ENCODE measurements around the gene ALOX15B. TPM values are rescaled to one million over a fixed set of nuclear protein-coding genes. Genes with fewer than 3 reads are reported as not detected.
A peak's percentile ranks its signal among the peaks of the same experiment; 100 is the strongest.

The ALOX15B gene
- total and polyA plus RNA-seq, 2 of the 13 experiments (the other 11 are each of a cell fraction or from before 2014, with no cell fraction given): not detected

DNA sequence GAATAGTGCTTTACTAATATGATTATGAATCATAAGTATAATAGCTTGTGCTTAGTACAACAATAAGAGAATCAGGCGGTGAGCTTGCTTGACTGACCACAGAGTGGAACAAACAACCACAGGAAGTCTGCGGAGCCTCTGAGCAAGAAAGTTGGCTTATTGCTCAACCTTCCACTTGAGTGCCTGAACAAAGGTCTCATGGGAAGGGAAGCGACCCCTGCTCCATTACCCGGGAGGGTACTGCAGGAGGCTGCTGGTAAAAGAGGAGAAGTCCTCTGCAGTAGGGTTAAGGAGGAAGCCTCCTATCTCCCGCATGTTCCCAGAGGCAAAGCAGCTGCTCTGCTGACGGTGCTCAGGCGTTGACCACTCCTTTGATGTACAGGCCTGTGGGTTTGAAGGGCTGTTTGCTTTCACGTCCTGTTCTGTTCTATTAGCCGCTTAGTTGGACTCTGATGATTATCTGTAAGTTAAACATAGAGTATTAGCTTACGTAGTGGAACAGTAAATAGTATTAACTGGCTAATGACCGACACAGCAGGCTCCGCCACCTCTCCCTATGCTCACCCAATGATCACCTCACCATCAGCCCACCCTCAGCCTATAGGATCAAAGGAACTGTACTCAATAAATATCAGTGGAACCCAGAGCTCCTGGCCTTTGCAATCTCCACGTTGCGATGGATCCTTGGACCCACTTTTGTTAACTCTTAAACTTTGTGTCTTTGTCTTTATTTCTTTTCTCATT, 17.5 kb downstream of the ALOX15B start (continued):
- TF ChIP-seq, protein P1, sequence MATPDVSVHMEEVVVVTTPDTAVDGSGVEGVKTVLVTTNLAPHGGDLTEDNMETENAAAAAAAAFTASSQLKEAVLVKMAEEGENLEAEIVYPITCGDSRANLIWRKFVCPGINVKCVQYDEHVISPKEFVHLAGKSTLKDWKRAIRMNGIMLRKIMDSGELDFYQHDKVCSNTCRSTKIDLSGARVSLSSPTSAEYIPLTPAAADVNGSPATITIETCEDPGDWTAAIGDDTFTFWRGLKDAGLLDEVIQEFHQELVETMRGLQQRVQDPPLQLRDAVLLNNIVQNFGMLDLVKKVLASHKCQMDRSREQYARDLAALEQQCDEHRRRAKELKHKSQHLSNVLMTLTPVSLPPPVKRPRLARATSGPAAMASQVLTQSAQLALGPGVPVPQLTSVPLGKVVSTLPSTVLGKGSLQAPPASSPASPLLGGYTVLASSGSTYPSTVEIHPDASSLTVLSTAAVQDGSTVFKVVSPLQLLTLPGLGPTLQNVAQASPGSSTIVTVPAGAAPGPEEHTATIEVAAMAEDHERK (CRISPR knock-in tag; IDR thresholded peaks at IDR 0.05; ENCODE audit: low read depth): no peak
- TF ChIP-seq POGZ (CRISPR knock-in tag; IDR thresholded peaks at IDR 0.05): 0 out of 2 replicates have a peak, but pooled peaks have one; percentile 27
- peak; percentile 72 for TF ChIP-seq NFYB (CRISPR knock-in tag; IDR thresholded peaks at IDR 0.05)
- peak; percentile 30; the same call in 1 of the 2 replicates for TF ChIP-seq NFATC3 (CRISPR knock-in tag; IDR thresholded peaks at IDR 0.05)
- no peak for TF ChIP-seq ZSCAN20 (CRISPR knock-in tag; IDR thresholded peaks at IDR 0.05; ENCODE audit: borderline replicate concordance)
- peak; percentile 90 for TF ChIP-seq POLR2G (IDR thresholded peaks at IDR 0.05; ENCODE audit: low read depth, low read length)
- no peak for TF ChIP-seq CBX1 (IDR thresholded peaks at IDR 0.05; ENCODE audit: low read depth)
- peak; percentile 98 for TF ChIP-seq TBX2 (CRISPR knock-in tag; IDR thresholded peaks at IDR 0.05; ENCODE audit: borderline replicate concordance)
- 0 out of 2 replicates have a peak, but pooled peaks have one; percentile 30 for TF ChIP-seq ZNF20 (CRISPR knock-in tag; IDR thresholded peaks at IDR 0.05)
- peak; percentile 95 for TF ChIP-seq CEBPG (CRISPR knock-in tag; IDR thresholded peaks at IDR 0.05)
- peak; percentile 55 for TF ChIP-seq ASH2L (IDR thresholded peaks at IDR 0.05; ENCODE audit: insufficient read length, low read depth, low read length)
- TF ChIP-seq NR2F6 (IDR thresholded peaks at IDR 0.05): peak; percentile 85
- peak; percentile 57 for TF ChIP-seq NR2F6 (CRISPR knock-in tag; IDR thresholded peaks at IDR 0.05)
- no peak for TF ChIP-seq FOXC1 (CRISPR knock-in tag; IDR thresholded peaks at IDR 0.05; ENCODE audit: borderline replicate concordance)
- TF ChIP-seq NPAS2 (CRISPR knock-in tag; IDR thresholded peaks at IDR 0.05; ENCODE audit: borderline replicate concordance): no peak
- TF ChIP-seq ZNF543 (CRISPR knock-in tag; IDR thresholded peaks at IDR 0.05): 0 out of 2 replicates have a peak, but pooled peaks have one; percentile 40
- peak; percentile 70; the same call in 1 of the 2 replicates for TF ChIP-seq ZNF747 (CRISPR knock-in tag; IDR thresholded peaks at IDR 0.05; ENCODE audit: borderline replicate concordance)
- TF ChIP-seq REPIN1 (CRISPR knock-in tag; IDR thresholded peaks at IDR 0.05; ENCODE audit: borderline replicate concordance, low read depth): peak; percentile 77
- TF ChIP-seq, protein P2, sequence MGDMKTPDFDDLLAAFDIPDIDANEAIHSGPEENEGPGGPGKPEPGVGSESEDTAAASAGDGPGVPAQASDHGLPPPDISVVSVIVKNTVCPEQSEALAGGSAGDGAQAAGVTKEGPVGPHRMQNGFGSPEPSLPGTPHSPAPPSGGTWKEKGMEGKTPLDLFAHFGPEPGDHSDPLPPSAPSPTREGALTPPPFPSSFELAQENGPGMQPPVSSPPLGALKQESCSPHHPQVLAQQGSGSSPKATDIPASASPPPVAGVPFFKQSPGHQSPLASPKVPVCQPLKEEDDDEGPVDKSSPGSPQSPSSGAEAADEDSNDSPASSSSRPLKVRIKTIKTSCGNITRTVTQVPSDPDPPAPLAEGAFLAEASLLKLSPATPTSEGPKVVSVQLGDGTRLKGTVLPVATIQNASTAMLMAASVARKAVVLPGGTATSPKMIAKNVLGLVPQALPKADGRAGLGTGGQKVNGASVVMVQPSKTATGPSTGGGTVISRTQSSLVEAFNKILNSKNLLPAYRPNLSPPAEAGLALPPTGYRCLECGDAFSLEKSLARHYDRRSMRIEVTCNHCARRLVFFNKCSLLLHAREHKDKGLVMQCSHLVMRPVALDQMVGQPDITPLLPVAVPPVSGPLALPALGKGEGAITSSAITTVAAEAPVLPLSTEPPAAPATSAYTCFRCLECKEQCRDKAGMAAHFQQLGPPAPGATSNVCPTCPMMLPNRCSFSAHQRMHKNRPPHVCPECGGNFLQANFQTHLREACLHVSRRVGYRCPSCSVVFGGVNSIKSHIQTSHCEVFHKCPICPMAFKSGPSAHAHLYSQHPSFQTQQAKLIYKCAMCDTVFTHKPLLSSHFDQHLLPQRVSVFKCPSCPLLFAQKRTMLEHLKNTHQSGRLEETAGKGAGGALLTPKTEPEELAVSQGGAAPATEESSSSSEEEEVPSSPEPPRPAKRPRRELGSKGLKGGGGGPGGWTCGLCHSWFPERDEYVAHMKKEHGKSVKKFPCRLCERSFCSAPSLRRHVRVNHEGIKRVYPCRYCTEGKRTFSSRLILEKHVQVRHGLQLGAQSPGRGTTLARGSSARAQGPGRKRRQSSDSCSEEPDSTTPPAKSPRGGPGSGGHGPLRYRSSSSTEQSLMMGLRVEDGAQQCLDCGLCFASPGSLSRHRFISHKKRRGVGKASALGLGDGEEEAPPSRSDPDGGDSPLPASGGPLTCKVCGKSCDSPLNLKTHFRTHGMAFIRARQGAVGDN (CRISPR knock-in tag; IDR thresholded peaks at IDR 0.05): peak; percentile 50; the same call in 1 of the 2 replicates
- TF ChIP-seq NFRKB (IDR thresholded peaks at IDR 0.05): no peak
- peak; percentile 95 for TF ChIP-seq ZBTB7A (CRISPR knock-in tag; IDR thresholded peaks at IDR 0.05)
- 0 out of 2 replicates have a peak, but pooled peaks have one; percentile 27 for TF ChIP-seq ZNF34 (CRISPR knock-in tag; IDR thresholded peaks at IDR 0.05; ENCODE audit: borderline replicate concordance)
- TF ChIP-seq TGIF2 (CRISPR knock-in tag; IDR thresholded peaks at IDR 0.05): peak; percentile 50; the same call in 1 of the 2 replicates
- TF ChIP-seq ZNF792 (CRISPR knock-in tag; IDR thresholded peaks at IDR 0.05): peak; percentile 96
- TF ChIP-seq NFE2L2 (IDR thresholded peaks at IDR 0.05; ENCODE audit: low read length): no peak
- 0 out of 2 replicates have a peak, but pooled peaks have one; percentile 3 for TF ChIP-seq DR1 (CRISPR knock-in tag; IDR thresholded peaks at IDR 0.05)
- peak; percentile 64; the same call in 1 of the 2 replicates for TF ChIP-seq SIX1 (CRISPR knock-in tag; IDR thresholded peaks at IDR 0.05; ENCODE audit: borderline replicate concordance)
